ENCODE data around the gene PRPF31. TPM values are rescaled to one million over a fixed set of nuclear protein-coding genes. Genes with fewer than 3 reads are reported as not detected.

PRPF31 gene
- total RNA-seq, 1 donor from 2014 or later = 44.4 TPM

GRCh38 chr19:54145541-54146158 is 30.1 kb downstream of the PRPF31 start:
- H3K27me3 ChIP-seq = no peaks in the 10 kb centered on the region
- intact Hi-C loops (cut with DNase I) = no loop called here
- peaks cover 11% of the 10 kb centered on the region for H3K4me1 ChIP-seq
- TF ChIP-seq POLR2AphosphoS5 (IDR thresholded peaks at IDR 0.05; ENCODE audit: insufficient read depth in 1 of 2, low read depth in 1 of 2) (no peak), CTCF (IDR thresholded peaks at IDR 0.05) (no peak)
- no peak overlapping the region for H3K4me3 ChIP-seq
- peaks cover 0 to 82% of the 10 kb centered on the region in 2 donors for H3K36me3 ChIP-seq
- no peak for DNase-seq (ENCODE audit: extremely low spot score in 2 of 2)
- H3K27ac ChIP-seq = no peak overlapping the region
- no peaks in the 10 kb centered on the region for H3K9me3 ChIP-seq

GRCh38 chr19:54147676-54148075 is 32.1 kb downstream of the PRPF31 start:
- no peaks in the 10 kb centered on the region for H3K4me1 ChIP-seq
- no peak for DNase-seq (ENCODE audit: extremely low spot score in 2 of 2)
- TF ChIP-seq POLR2A (IDR thresholded peaks at IDR 0.05) (no peak), POLR2AphosphoS5 (IDR thresholded peaks at IDR 0.05; ENCODE audit: insufficient read depth in 1 of 2, low read depth in 1 of 2) (no peak), CTCF (IDR thresholded peaks at IDR 0.05) (no peak)
- no peak overlapping the region for H3K4me3 ChIP-seq
- no peaks in the 10 kb centered on the region for H3K27me3 ChIP-seq
- no peak overlapping the region for H3K27ac ChIP-seq
- intact Hi-C loops (cut with DNase I) = no loop called here
- peaks cover 0 to 91% of the 10 kb centered on the region in 2 donors for H3K36me3 ChIP-seq
- H3K9me3 ChIP-seq = no peaks in the 10 kb centered on the region

- H3K4me3 ChIP-seq = no peak overlapping the region
- intact Hi-C loops (cut with DNase I) = no loop called here
- no peaks in the 10 kb centered on the region for H3K4me1 ChIP-seq
- DNase-seq (ENCODE audit: extremely low spot score in 2 of 2) = no peak
- H3K27me3 ChIP-seq = no peaks in the 10 kb centered on the region
- H3K36me3 ChIP-seq = peaks cover 0 to 91% of the 10 kb centered on the region in 2 donors
- TF ChIP-seq CTCF (IDR thresholded peaks at IDR 0.05) = no peak
- TF ChIP-seq POLR2AphosphoS5 (IDR thresholded peaks at IDR 0.05; ENCODE audit: insufficient read depth in 1 of 2, low read depth in 1 of 2) = no peak
- no peaks in the 10 kb centered on the region for H3K9me3 ChIP-seq
- H3K27ac ChIP-seq = no peak overlapping the region
These were observed 32.6 kb downstream of the PRPF31 start for GRCh38 chr19:54148158-54148557.

GRCh38 chr19:54149021-54149812 is 33.7 kb downstream of the PRPF31 start:
- no peak overlapping the region for H3K27ac ChIP-seq
- peaks cover 0 to 90% of the 10 kb centered on the region in 2 donors for H3K36me3 ChIP-seq
- TF ChIP-seq POLR2A (IDR thresholded peaks at IDR 0.05) (no peak), POLR2AphosphoS5 (IDR thresholded peaks at IDR 0.05; ENCODE audit: insufficient read depth in 1 of 2, low read depth in 1 of 2) (no peak), CTCF (IDR thresholded peaks at IDR 0.05) (no peak)
- H3K9me3 ChIP-seq = no peaks in the 10 kb centered on the region
- intact Hi-C loops (cut with DNase I) = no loop called here
- no peak for DNase-seq (ENCODE audit: extremely low spot score in 2 of 2)
- no peaks in the 10 kb centered on the region for H3K4me1 ChIP-seq
- no peak overlapping the region for H3K4me3 ChIP-seq
- H3K27me3 ChIP-seq = no peaks in the 10 kb centered on the region
